Stimulated activated naive CD8-positive, alpha-beta T cell treated with anti-CD3 and anti-CD28 coated beads, Interleukin-15, amount 100 ng/mL, for 72 hours (primary cell): Measurements from ENCODE around the gene ZNF410.
"Not testable (repeated sequence)": the region's sequence is repeated elsewhere in the genome, so short reads cannot be mapped to it uniquely, and the experiment has no call there.

Experiments used
- ATAC-seq: fragments of 150-1000 bp; cut with Tn5 transposase; 2 replicates; pipeline ENCODE4 v1.10.0; 2021; ENCODE audit warnings: mild to moderate bottlenecking, moderate library complexity
- DNase-seq, 2 donors: peaks; one replicate each; pipeline ENCODE4 v3.0.0; 2021 to 2022
- H3K27ac Mint-ChIP-seq, 2 donors: one replicate each; pipeline ENCODE4 v1.8.0; 2022; ENCODE audit warnings: mild to moderate bottlenecking in 2 of 2, mixed read lengths in 2 of 2, moderate library complexity in 2 of 2
- H3K27me3 Mint-ChIP-seq: one replicate; pipeline ENCODE4 v1.8.0; 2022; ENCODE audit warnings: mixed read lengths
- H3K4me1 Mint-ChIP-seq: one replicate; pipeline ENCODE4 v1.8.0; 2022; ENCODE audit warnings: mild to moderate bottlenecking, mixed read lengths
- H3K4me3 Mint-ChIP-seq, 2 donors: one replicate each; pipeline ENCODE4 v1.8.0; 2022; ENCODE audit warnings: mild to moderate bottlenecking in 2 of 2, mixed read lengths in 2 of 2, moderate library complexity in 1 of 2
- H3K9me3 Mint-ChIP-seq, 2 donors: one replicate each; pipeline ENCODE4 v1.8.0; 2022; ENCODE audit warnings: mixed read lengths in 2 of 2

Gene ZNF410, protein sequence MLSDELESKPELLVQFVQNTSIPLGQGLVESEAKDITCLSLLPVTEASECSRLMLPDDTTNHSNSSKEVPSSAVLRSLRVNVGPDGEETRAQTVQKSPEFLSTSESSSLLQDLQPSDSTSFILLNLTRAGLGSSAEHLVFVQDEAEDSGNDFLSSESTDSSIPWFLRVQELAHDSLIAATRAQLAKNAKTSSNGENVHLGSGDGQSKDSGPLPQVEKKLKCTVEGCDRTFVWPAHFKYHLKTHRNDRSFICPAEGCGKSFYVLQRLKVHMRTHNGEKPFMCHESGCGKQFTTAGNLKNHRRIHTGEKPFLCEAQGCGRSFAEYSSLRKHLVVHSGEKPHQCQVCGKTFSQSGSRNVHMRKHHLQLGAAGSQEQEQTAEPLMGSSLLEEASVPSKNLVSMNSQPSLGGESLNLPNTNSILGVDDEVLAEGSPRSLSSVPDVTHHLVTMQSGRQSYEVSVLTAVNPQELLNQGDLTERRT

DNA sequence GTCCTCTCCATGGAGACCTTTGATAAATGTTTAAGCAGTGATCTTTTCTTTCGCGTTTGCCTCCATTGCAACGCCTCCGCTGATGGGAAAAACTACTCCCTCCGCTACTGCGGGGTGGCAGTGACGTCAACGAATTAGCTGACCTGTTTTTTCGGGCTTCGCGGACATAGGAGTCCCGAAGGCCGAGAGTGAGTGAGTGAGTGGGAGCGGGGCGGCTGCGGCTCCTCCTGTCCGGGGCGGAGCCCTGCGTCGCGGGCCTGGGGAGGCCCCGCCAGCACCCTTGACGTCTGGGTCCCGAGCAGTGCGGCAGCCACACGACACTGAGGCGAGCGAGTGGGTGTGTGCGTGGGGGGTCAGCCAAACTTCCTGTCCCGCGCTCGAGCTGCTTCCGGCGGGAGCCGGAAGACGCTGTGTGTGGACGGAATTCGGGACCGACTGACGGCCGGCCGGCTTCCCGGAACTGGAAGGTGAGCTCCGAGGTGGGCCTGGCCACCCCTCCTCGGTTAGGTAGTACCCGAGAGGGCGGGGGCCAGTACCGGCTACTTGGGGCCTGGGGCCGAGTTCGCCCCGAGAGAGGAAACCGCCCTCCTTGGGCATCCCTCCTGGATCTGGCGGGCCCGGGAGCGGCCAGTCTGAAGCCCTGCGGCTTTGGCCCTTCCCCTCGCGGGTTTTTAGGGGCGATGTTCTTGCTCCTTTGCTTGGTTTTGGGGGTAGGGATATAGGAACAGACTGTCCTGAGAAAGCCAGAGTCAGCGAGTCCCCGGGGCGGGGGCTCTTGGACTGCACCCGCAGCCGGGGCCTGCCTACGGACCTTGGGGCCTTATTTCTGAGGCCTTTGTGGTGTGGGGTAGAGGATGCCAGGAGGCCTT is at the start of gene ZNF410:
Gene ZNF410, plus strand, starts transcription at position 411 of the 869 bp plus-strand sequence. CDS start 5,317 bp downstream, outside the sequence.
- Mint-ChIP-seq H3K4me3 (peak within 1 kb of the TSS; percentile 88 to 93), H3K27me3 (no peaks in the 10 kb centered on the region), H3K4me1 (peaks cover 50% of the 10 kb centered on the region), H3K27ac (peak within 1 kb of the TSS; percentile 98 to 99), H3K9me3 (no peaks in the 10 kb centered on the region)
- peak; percentile 85 to 95 for DNase-seq
- ATAC-seq: peak; percentile 100

DNA sequence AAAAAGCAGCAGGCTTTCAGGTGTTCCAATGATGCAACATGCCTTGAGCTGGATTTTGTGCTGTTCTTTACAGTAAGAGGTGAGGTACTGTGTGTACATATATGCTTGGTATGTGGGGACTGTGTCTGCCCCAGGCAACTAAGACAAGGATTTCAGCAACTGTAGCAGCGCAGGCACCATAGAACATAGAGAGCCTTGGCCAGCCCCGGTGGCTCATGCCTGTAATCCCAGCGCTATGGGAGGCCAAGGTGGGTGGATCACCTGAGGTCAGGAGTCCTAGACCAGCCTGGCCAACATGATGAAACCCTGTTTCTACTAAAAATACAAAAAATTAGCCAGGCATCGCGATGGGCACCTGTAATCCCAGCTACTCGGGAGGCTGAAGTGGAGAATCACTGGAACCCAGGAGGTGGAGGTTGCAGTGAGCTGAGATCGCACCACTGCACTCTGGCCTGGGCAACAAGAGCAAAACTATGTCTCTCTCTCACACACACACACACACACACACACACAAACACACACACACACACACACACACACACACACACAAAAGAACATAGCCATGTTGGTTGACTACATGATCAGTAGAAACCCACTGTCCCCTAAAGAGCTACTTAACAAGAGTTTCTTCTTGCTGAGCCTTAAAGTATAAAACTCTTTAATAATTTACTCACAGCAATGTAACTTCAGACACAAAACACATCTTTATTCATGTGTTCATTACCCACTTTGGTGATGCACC is 48.2 kb upstream of the ZNF410 start:
- not testable (repeated sequence) for H3K9me3 Mint-ChIP-seq, H3K4me3 Mint-ChIP-seq, H3K27me3 Mint-ChIP-seq, H3K4me1 Mint-ChIP-seq, DNase-seq, ATAC-seq
- peak overlapping the region in 1 of 2 donors; percentile 30 for H3K27ac Mint-ChIP-seq

DNA sequence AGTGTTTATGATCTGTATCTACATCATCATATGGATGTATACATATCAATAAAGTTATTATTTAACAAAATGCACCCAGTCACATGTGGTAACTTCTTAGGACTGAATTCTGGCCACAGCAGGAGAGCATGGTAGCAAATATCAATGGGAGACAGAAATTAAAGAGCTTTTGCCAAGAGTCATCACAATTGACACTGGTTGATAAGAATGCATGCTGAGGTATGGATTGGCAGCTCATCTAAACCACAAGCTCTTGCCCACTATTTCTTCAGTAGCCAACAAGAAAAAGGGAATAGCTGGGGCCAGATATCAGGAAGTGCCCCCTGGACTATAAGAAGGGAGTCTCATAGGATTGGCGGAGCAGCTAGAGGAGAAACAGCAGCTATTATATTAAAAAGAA is 44.5 kb upstream of the ZNF410 start:
- peaks cover 0 to 5% of the 10 kb centered on the region in 2 donors for H3K9me3 Mint-ChIP-seq
- ATAC-seq (no peak), DNase-seq (no peak)
- H3K4me3 Mint-ChIP-seq: no peak overlapping the region
- no peaks in the 10 kb centered on the region for H3K27me3 Mint-ChIP-seq
- peaks cover 2% of the 10 kb centered on the region for H3K4me1 Mint-ChIP-seq
- H3K27ac Mint-ChIP-seq: no peak overlapping the region

DNA sequence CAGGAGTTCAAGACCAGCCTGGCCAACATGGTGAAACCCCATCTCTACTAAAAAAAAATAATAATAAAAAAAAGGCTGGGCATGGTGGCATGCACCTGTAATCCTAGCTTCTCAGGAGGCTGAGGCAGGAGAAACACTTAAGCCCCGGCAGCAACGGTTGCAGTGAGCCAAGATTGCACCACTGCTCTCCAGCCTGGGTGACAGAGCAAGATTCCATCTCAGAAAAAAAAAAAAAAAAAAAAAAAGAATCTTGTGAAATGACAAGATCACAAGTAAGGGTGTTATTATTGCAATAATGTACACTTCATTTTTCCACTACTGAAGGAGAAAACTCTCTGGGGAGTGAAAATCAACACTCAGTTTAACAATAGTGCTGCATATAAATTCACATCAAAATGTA is 43.8 kb upstream of the ZNF410 start:
- ATAC-seq: no peak

DNA sequence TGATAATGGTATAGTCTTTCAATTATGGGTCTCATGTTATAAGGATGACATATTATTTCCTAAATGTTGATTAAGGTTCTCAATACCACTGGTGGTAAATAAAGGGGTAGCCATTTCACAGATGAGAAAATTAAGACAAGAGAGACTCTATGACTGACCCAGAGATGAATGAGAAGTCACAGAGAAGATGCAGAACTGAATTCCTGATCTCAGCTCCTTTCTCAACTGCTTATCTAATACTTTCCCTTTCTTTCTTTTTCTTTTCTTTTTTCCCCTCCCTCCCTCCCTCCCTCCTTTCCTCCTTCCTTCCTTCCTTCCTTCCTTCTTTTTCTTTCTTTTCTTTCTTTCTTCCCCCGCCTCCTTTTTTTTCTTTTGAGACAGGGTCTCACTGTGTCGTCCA is 43.4 kb upstream of the ZNF410 start:
- no peak for ATAC-seq
- no peak overlapping the region for H3K4me3 Mint-ChIP-seq
- H3K4me1 Mint-ChIP-seq: no peaks in the 10 kb centered on the region
- H3K27ac Mint-ChIP-seq: peak overlapping the region in 1 of 2 donors; percentile 84
- no peaks in the 10 kb centered on the region for H3K27me3 Mint-ChIP-seq
- no peak for DNase-seq
- H3K9me3 Mint-ChIP-seq: peaks cover 0 to 5% of the 10 kb centered on the region in 2 donors

More for the DNA sequence above, 43.8 kb upstream of the ZNF410 start:
- Mint-ChIP-seq H3K4me1 (no peaks in the 10 kb centered on the region), H3K27ac (no peak overlapping the region), H3K27me3 (no peaks in the 10 kb centered on the region), H3K4me3 (no peak overlapping the region), H3K9me3 (peaks cover 0 to 5% of the 10 kb centered on the region in 2 donors)
- no peak for DNase-seq

DNA sequence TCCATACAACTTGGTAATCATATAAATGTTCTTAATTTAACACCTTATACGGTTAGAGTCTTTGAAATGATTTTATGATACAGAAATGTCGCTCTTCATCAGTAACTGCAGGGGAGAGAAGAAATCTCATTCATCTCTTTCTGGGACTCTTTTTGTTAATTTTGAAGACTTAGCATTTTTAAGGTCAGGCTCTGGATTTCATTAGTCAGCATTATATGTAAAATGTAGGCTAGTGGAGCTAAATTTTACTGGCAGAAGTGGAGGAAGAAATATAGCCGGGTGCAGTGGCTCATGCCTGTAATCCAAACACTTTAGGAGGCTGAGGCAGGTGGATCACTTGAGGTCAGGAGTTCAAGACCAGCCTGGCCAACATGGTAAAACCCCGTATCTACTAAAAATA is 39.7 kb upstream of the ZNF410 start:
- Mint-ChIP-seq H3K4me1 (peaks cover 12% of the 10 kb centered on the region), H3K27me3 (no peaks in the 10 kb centered on the region), H3K9me3 (peaks cover 0 to 5% of the 10 kb centered on the region in 2 donors), H3K4me3 (no peak overlapping the region), H3K27ac (no peak overlapping the region)
- no peak for DNase-seq
- no peak for ATAC-seq

DNA sequence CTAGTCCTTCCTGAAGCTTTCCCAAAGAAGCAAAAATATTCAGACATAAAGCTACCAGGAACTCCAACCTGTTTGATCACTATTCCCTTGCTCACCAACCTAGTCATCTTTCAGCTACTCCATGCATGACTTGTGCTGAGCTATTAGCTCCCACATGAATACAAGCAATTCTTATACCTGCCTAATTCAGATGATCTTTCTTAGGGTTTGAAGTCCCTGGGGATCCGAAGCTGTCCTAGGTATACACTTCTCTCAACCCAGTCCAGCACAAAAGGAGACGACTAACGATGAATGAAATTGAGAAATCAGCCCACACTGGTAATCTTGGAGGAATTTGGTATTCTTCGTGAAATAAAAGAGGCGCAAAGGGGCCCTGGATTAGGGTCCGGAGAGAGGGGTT is 35.7 kb upstream of the ZNF410 start:
- Mint-ChIP-seq H3K9me3 (no peaks in the 10 kb centered on the region), H3K27me3 (no peaks in the 10 kb centered on the region), H3K4me3 (peak overlapping the region; percentile 98), H3K4me1 (peaks cover 28% of the 10 kb centered on the region), H3K27ac (peak overlapping the region; percentile 99)
- ATAC-seq (no peak), DNase-seq (no peak)

DNA sequence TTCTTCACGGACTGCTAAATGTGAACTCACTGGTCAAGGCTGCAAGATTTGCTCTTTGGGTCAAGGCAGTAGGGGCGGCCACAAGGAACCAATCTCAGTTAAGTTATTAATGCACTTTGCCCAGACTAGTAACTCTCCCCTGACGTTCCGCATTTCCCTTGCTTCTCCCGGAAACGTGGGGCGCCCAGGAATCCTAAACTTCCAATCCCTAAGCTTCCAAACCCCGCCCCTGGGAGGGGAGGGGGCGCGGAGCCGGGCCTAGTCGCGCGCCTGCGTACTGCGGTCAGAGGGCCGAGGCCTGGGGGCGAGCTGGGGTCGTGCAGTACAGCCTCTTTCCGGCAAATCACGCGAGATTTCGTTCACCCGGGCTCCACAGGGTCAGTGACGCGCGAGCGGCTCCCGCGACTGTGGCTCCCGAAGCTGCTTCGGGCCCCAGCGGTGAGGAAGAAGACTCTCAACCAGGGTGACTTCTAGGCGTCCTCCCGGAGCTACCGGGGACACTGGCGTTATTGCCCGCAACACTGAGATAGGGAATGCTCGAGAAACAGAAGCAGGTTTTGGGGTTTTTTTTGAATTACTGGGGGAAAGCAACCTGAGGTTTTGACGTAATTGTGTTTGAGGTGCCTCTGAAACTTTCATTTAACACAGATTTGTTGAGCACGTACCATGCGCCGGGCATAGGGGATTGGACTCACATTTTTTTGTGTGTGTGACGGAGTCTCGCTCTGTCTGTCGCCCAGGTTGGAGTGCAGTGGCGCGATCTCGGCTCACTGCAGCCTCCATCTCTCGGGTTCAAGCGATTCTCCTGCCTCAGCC is 34.9 kb upstream of the ZNF410 start, which contains the start of gene PTGR2:
Gene PTGR2, plus strand, starts transcription at position 265 of the 816 bp plus-strand sequence. CDS start 7,032 bp downstream, outside the sequence.
- DNase-seq: peak; percentile 88 to 93
- peak; percentile 98 for ATAC-seq

DNA sequence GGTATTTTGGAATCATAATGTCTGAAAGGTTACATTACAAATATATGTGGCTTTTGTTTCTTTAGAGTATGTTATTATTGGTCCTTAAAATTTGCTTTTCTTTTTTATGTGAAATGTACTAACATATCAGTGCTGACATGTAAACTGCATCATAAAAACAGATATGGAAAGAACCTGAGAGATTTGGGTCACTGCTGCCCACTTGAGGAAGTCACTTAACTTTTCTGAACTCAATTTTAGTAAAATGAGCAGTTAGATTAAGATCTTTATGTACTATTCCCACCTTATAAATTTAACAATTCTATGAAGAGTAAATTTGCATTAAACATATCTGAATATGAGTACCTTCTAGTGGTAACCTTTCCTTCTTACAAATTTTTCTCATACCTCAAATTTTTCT is 27.5 kb upstream of the ZNF410 start:
- Mint-ChIP-seq H3K27me3 (no peaks in the 10 kb centered on the region), H3K4me3 (no peak overlapping the region), H3K27ac (no peak overlapping the region), H3K4me1 (no peaks in the 10 kb centered on the region), H3K9me3 (no peaks in the 10 kb centered on the region)
- DNase-seq (no peak), ATAC-seq (no peak)

More for the DNA sequence above, 34.9 kb upstream of the ZNF410 start, which contains the start of gene PTGR2:
- Mint-ChIP-seq H3K4me3 (peak within 1 kb of the TSS; percentile 98), H3K4me1 (peaks cover 28% of the 10 kb centered on the region), H3K27me3 (no peaks in the 10 kb centered on the region), H3K9me3 (no peaks in the 10 kb centered on the region), H3K27ac (peak within 1 kb of the TSS; percentile 99)

DNA sequence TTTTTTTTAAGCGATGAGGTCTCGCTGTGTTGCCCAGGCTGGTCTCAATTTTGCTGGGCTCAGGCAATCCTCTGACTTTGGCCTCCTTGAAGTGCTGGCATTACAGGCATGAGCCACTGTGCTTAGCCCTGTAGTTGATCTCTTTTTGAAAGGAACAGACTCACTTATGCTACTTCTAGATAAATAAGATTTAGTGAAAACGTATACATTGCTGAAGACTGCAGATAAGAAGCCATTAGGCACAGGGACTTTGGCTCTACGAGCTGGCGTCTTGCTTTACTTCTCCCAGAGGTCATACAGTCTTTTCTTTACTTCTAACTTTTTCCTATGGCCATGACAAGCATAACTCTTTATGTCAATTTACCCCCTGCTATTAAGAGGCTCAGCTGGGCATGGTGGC is 25.6 kb upstream of the ZNF410 start:
- Mint-ChIP-seq H3K27me3 (no peaks in the 10 kb centered on the region), H3K4me1 (no peaks in the 10 kb centered on the region), H3K9me3 (no peaks in the 10 kb centered on the region), H3K4me3 (no peak overlapping the region), H3K27ac (no peak overlapping the region)
- DNase-seq (no peak), ATAC-seq (no peak)

DNA sequence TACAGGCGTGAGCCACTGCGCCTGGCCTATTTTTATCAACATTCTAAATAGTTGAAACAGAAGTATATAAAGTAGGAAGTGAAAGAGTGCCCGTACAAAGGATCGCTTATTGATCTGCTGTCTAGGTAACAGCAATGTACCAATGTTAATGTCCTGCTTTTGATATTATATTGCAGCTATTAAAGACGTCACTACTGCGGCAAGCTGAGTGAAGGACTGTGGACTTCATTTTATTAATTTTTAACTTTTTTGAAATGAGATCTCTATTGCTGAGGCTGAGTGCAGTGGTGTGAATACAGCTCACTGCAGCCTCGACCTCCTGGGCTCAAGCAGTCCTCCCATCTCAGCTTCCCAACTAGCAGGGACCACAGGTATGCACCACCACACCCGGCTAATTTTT is 24.2 kb upstream of the ZNF410 start:
- no peak for DNase-seq
- H3K27me3 Mint-ChIP-seq: no peaks in the 10 kb centered on the region
- H3K9me3 Mint-ChIP-seq: no peaks in the 10 kb centered on the region
- H3K4me1 Mint-ChIP-seq: no peaks in the 10 kb centered on the region
- no peak overlapping the region for H3K27ac Mint-ChIP-seq
- H3K4me3 Mint-ChIP-seq: no peak overlapping the region
- ATAC-seq: no peak

DNA sequence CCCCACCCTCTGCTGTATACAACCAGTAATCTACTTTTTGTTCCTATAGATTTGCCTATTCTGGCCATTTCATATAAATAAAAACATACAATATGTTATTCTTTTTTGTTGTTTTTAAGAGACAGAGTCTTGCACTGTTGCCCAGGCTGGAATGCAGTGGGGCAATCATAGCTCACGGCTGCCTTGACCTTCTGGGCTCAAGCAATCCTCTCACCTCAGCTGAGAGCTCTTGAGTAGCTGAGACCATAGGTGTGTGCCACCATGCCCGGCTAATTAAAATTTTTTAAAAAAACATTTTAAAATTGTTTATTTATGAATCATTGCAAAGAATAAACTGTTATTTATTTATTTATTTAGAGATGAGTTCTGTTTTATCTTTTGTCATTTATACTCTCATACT is 23.4 kb upstream of the ZNF410 start:
- Mint-ChIP-seq H3K9me3 (no peaks in the 10 kb centered on the region), H3K4me1 (no peaks in the 10 kb centered on the region), H3K27ac (no peak overlapping the region), H3K27me3 (no peaks in the 10 kb centered on the region), H3K4me3 (no peak overlapping the region)
- ATAC-seq (no peak), DNase-seq (no peak)

DNA sequence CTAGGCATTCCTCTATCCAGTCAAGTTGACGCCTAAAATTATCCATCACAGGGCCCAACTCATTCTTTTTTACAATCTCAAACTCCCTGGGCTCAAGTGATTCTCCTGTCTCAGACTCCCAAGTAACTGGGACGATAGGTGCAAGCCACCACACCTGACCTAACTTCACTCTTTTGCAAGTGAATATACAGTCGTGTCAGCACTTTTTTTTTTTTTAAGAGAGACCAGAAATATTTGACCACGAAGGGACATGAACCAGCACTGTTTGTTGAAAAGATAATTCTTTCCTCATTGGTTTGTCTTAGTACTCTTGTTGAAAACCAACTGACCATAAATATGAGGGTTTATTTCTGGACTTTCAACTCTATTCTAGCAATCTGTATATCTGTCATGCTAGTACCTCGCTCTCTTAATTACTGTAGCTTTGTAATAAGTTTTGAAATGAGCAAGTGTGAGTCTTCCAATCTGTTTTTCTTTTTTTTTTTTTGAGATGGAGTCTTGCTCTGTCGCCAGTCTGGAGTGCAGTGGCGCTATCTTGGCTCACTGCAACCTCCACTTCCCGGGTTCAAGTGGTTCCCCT is 21.0 kb upstream of the ZNF410 start:
- Mint-ChIP-seq H3K4me1 (no peaks in the 10 kb centered on the region), H3K27me3 (no peaks in the 10 kb centered on the region), H3K27ac (no peak overlapping the region), H3K4me3 (no peak overlapping the region), H3K9me3 (no peaks in the 10 kb centered on the region)
- ATAC-seq (no peak), DNase-seq (no peak)

DNA sequence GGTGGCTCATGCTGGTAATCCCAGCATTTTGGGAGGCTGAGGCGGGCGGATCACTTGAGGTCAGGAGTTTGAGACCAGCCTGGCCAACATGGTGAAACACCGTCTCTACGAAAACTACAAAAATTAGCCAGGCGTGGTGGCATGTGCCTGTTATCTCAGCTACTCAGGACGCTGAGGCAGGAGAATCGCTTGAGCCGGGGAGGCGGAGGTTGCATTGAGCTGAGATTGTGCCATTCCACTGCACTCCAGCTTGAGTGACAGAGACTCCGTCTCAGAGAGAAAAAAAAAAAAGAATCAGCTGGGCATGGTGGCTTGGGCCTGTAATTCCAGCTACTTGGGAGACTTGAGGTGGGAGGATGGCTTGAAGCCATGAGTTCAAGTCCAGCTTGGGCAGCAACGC is 16.9 kb upstream of the ZNF410 start:
- not testable (repeated sequence) for H3K4me3 Mint-ChIP-seq, H3K9me3 Mint-ChIP-seq, DNase-seq, H3K27ac Mint-ChIP-seq, H3K4me1 Mint-ChIP-seq, H3K27me3 Mint-ChIP-seq, ATAC-seq
